WTC11 (cell line): ENCODE data around the gene COA1.

Experiments used
- AR ChIP-seq: fragments of 250-450 bp; sonication (Bioruptor Pico); IDR thresholded peaks from 2 replicates; pipeline ENCODE4 v1.9.0; 2021; ENCODE audit warnings: mild to moderate bottlenecking
- CREB1 ChIP-seq: sonication (generic); formaldehyde crosslinking; IDR thresholded peaks from 2 replicates; pipeline ENCODE4 v1.8.0; 2023; ENCODE audit warnings: mild to moderate bottlenecking, missing genetic modification reagents
- CTCF ChIP-seq: fragments of 200-600 bp; IDR thresholded peaks from 2 replicates; pipeline ENCODE4 v1.8.0; 2022; ENCODE audit warnings: antibody characterized with exemption
- ELF4 ChIP-seq: sonication (generic); formaldehyde crosslinking; IDR thresholded peaks from 2 replicates; pipeline ENCODE4 v1.8.1; 2022; ENCODE audit warnings: low read depth, mild to moderate bottlenecking, moderate library complexity, missing genetic modification reagents
- KAT7 ChIP-seq: sonication (generic); formaldehyde crosslinking; IDR thresholded peaks from 2 replicates; pipeline ENCODE4 v1.8.1; 2023; ENCODE audit warnings: missing genetic modification reagents, mild to moderate bottlenecking, borderline replicate concordance
- PRDM15 ChIP-seq: sonication (generic); formaldehyde crosslinking; IDR thresholded peaks from 2 replicates; pipeline ENCODE4 v1.8.0; 2022; ENCODE audit warnings: missing genetic modification reagents
- PRRX2 ChIP-seq: fragments of 250-450 bp; sonication (Bioruptor Pico); IDR thresholded peaks from 2 replicates; pipeline ENCODE4 v1.8.0; 2021; ENCODE audit warnings: mild to moderate bottlenecking
- TF ChIP-seq, protein P1 (sequence below): sonication (generic); formaldehyde crosslinking; IDR thresholded peaks from 2 replicates; pipeline ENCODE4 v1.8.1; 2022; ENCODE audit warnings: low read depth, missing genetic modification reagents, borderline replicate concordance
- TF ChIP-seq, protein P2 (sequence below): sonication (generic); formaldehyde crosslinking; IDR thresholded peaks from 2 replicates; pipeline ENCODE4 v1.8.1; 2023; ENCODE audit warnings: mild to moderate bottlenecking, missing genetic modification reagents

DNA sequence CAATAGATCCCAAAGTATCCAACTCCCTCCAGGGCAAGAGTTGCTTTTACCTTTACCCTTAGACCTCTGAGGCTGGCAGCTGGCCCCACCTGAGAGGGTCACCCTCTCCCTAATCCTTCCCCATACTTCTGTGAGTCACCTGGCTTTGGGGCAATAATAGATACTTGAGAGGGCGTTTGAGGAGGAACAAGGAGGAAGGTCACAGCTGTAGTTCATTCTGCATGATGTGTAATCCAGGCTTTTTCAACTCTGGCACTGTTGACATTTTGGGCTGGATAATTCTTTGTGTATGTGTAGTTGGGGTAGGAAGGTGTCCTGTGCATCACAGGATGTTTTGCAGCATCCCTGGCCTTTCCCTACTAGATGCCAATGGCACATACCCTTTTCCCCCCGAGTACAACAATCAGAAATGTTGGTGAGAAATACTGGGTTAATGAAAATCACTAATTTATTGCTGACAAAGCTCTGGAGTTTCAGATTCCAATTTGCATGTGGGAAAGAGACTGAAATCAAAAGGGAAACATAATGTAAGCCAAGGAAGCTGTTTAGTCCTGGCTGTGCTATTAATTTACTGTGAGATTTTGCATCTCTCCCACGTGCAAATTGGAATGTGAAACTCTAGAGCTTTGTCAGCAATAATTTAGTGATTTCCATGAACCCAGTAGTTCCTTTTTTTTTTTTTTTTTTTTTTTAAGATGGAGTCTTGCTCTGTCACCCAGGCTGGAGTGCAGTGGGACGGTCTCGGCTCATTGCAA, 32.8 kb upstream of the COA1 start:
- TF ChIP-seq CTCF: no peak
- no peak for TF ChIP-seq AR
- TF ChIP-seq ELF4 (CRISPR knock-in tag): no peak
- no peak for TF ChIP-seq PRRX2 (CRISPR knock-in tag)
- no peak for TF ChIP-seq PRDM15 (CRISPR knock-in tag)
- TF ChIP-seq, protein P1, sequence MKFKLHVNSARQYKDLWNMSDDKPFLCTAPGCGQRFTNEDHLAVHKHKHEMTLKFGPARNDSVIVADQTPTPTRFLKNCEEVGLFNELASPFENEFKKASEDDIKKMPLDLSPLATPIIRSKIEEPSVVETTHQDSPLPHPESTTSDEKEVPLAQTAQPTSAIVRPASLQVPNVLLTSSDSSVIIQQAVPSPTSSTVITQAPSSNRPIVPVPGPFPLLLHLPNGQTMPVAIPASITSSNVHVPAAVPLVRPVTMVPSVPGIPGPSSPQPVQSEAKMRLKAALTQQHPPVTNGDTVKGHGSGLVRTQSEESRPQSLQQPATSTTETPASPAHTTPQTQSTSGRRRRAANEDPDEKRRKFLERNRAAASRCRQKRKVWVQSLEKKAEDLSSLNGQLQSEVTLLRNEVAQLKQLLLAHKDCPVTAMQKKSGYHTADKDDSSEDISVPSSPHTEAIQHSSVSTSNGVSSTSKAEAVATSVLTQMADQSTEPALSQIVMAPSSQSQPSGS: no peak
- no peak for TF ChIP-seq KAT7 (CRISPR knock-in tag)
- TF ChIP-seq, protein P2, sequence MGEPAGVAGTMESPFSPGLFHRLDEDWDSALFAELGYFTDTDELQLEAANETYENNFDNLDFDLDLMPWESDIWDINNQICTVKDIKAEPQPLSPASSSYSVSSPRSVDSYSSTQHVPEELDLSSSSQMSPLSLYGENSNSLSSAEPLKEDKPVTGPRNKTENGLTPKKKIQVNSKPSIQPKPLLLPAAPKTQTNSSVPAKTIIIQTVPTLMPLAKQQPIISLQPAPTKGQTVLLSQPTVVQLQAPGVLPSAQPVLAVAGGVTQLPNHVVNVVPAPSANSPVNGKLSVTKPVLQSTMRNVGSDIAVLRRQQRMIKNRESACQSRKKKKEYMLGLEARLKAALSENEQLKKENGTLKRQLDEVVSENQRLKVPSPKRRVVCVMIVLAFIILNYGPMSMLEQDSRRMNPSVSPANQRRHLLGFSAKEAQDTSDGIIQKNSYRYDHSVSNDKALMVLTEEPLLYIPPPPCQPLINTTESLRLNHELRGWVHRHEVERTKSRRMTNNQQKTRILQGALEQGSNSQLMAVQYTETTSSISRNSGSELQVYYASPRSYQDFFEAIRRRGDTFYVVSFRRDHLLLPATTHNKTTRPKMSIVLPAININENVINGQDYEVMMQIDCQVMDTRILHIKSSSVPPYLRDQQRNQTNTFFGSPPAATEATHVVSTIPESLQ: no peak
- TF ChIP-seq CREB1 (CRISPR knock-in tag): no peak
